Adrenal gland (tissue), 5 donors: ENCODE measurements around the gene CNN3.

ENCODE experiments used
- POLR2A ChIP-seq, 2 donors: fragments of 450-650 bp; IDR thresholded peaks; one replicate each; pipeline ENCODE4 v1.6.1; 2017; ENCODE audit warnings: antibody characterized with exemption in 2 of 2, mild to moderate bottlenecking in 2 of 2, moderate library complexity in 1 of 2
- TF ChIP-seq, protein P1 (sequence below), 6 experiments: fragments of 450-650 bp in 4 of 6; fragments of 200-600 bp in 2 of 6; sonication (generic) in 1 of 6; IDR thresholded peaks; 1 replicate in 5 of 6; 2 replicates in 1 of 6; pipeline versions ENCODE4 v1.5.1 to v1.8.0; 2016 to 2021; ENCODE audit warnings: antibody characterized with exemption in 6 of 6, mild to moderate bottlenecking in 2 of 6, moderate library complexity in 1 of 6
- donor health status: DM: no; HTN: no; CAD: no.

DNA sequence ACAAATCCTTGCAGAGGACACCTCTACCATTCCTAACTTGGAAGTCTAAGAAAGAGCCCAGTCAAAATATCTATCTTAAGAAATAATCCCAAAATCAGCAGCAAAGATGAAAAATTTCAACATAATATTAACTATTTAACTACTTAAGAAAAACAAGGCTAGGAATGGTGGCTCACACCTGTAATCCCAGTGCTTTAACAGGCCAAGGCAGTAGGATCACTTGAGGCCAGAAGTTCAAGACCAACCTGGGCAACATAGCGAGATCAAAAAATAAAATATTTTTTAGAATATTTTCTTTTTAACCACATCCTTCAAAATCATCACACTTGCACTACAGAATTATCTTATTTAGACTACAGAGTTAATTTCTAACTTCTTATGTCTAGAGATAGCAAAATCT, 4.9 kb downstream of the CNN3 start:
- TF ChIP-seq, protein P1, sequence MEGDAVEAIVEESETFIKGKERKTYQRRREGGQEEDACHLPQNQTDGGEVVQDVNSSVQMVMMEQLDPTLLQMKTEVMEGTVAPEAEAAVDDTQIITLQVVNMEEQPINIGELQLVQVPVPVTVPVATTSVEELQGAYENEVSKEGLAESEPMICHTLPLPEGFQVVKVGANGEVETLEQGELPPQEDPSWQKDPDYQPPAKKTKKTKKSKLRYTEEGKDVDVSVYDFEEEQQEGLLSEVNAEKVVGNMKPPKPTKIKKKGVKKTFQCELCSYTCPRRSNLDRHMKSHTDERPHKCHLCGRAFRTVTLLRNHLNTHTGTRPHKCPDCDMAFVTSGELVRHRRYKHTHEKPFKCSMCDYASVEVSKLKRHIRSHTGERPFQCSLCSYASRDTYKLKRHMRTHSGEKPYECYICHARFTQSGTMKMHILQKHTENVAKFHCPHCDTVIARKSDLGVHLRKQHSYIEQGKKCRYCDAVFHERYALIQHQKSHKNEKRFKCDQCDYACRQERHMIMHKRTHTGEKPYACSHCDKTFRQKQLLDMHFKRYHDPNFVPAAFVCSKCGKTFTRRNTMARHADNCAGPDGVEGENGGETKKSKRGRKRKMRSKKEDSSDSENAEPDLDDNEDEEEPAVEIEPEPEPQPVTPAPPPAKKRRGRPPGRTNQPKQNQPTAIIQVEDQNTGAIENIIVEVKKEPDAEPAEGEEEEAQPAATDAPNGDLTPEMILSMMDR (IDR thresholded peaks at IDR 0.05) = no peak
- TF ChIP-seq POLR2A (IDR thresholded peaks at IDR 0.05) = no peak
